H1 (cell line): ENCODE data around the gene WNT5A. TPM values are rescaled to one million over a fixed set of nuclear protein-coding genes. Genes with fewer than 3 reads are reported as not detected.
A peak's percentile ranks its signal among the peaks of the same experiment; 100 is the strongest.

Experiments
- CTCF ChIA-PET: fragments of 300-600 bp; sonication (Branson Sonifier 250); formaldehyde crosslinking; loops from one replicate; lab custom pipeline; 2021; ENCODE audit not compliant: partially characterized antibody; lab: Charles Lee
- POLR2A ChIA-PET: fragments of 300-600 bp; sonication (Branson Sonifier 250); formaldehyde crosslinking; loops from one replicate; lab custom pipeline; 2021; ENCODE audit warnings: inconsistent platforms; ENCODE audit not compliant: partially characterized antibody; lab: Charles Lee
- DNase-seq, 2 experiments: peaks; one replicate each; pipeline versions ENCODE4 v3.0.0 to v3.0.0-alpha.2; 2010 to 2022; ENCODE audit warnings: low spot score in 2 of 2, low read depth in 1 of 2, mixed read lengths in 1 of 2
- FAIRE-seq: peaks from 2 replicates; lab custom pipeline; 2011; peaks lifted over from hg19 to GRCh38; lab: Jason Lieb, UNC
- H2AFZ ChIP-seq: 2 replicates; pipeline ENCODE4 v1.8.1; 2012; ENCODE audit warnings: low read length, inconsistent platforms
- H2AK5ac ChIP-seq: 2 replicates; pipeline ENCODE4 v1.6.1; 2013; ENCODE audit warnings: low read depth, low read length
- H2BK120ac ChIP-seq: replicated peaks from 2 replicates; pipeline ENCODE3; 2013; ENCODE audit warnings: low read depth, low read length, inconsistent platforms
- H2BK12ac ChIP-seq: 2 replicates; pipeline ENCODE4 v1.6.1; 2013; ENCODE audit warnings: low read depth, low read length
- H2BK15ac ChIP-seq: 2 replicates; pipeline ENCODE4 v1.6.1; 2013; ENCODE audit warnings: low read length
- H2BK20ac ChIP-seq: 2 replicates; pipeline ENCODE4 v1.6.1; 2013; ENCODE audit warnings: low read length
- H2BK5ac ChIP-seq: 2 replicates; pipeline ENCODE4 v1.6.1; 2013; ENCODE audit warnings: low read depth, low read length
- H3K14ac ChIP-seq: 2 replicates; pipeline ENCODE4 v1.6.1; 2013; ENCODE audit warnings: inconsistent platforms; ENCODE audit not compliant: insufficient read length
- H3K18ac ChIP-seq: 2 replicates; pipeline ENCODE4 v1.6.1; 2013; ENCODE audit warnings: low read length; ENCODE audit errors: extremely low read depth
- H3K23ac ChIP-seq: 2 replicates; pipeline ENCODE4 v1.6.1; 2013; ENCODE audit warnings: inconsistent platforms; ENCODE audit not compliant: insufficient read length
- H3K23me2 ChIP-seq: 2 replicates; pipeline ENCODE4 v1.6.1; 2013; ENCODE audit warnings: low read depth, low read length
- H3K27ac ChIP-seq: 2 replicates; pipeline ENCODE4 v1.6.1; 2011; ENCODE audit warnings: low read depth, low read length, inconsistent platforms
- H3K27me3 ChIP-seq, 4 experiments: replicated peaks in 1 of 4; 1 replicate in 1 of 4; 2 replicates in 3 of 4; pipeline versions ENCODE4 v1.6.1 to v1.8.1; 2011 to 2013; ENCODE audit warnings: low read length in 3 of 4, mild to moderate bottlenecking in 3 of 4, inconsistent platforms in 2 of 4, mixed read lengths in 2 of 4, moderate library complexity in 1 of 4; ENCODE audit not compliant: control insufficient read depth in 3 of 4, insufficient read depth in 3 of 4; ENCODE audit errors: extremely low read depth in 1 of 4
- H3K36me3 ChIP-seq, 4 experiments: 2 replicates each; pipeline versions ENCODE4 v1.6.1 to v1.8.1; 2011 to 2013; ENCODE audit warnings: mild to moderate bottlenecking in 4 of 4, low read length in 3 of 4, moderate library complexity in 2 of 4, control low read depth in 1 of 4, inconsistent platforms in 1 of 4; ENCODE audit not compliant: insufficient read depth in 4 of 4, control insufficient read depth in 2 of 4
- H3K4ac ChIP-seq: replicated peaks from 2 replicates; pipeline ENCODE3; 2013; ENCODE audit warnings: low read length, low read depth, mixed read lengths, inconsistent platforms; ENCODE audit not compliant: insufficient read length
- H3K4me1 ChIP-seq, 4 experiments: replicated peaks in 1 of 4; 1 replicate in 1 of 4; 2 replicates in 3 of 4; pipeline versions ENCODE4 v1.6.1 to v1.8.1; 2011 to 2013; ENCODE audit warnings: low read length in 3 of 4, inconsistent platforms in 2 of 4, mixed read lengths in 1 of 4; ENCODE audit not compliant: insufficient read depth in 4 of 4, control insufficient read depth in 3 of 4
- H3K4me2 ChIP-seq, 2 experiments: 2 replicates each; pipeline versions ENCODE4 v1.6.1 to v1.8.1; 2011 to 2013; ENCODE audit warnings: low read depth in 2 of 2, low read length in 2 of 2, control low read depth in 1 of 2, inconsistent platforms in 1 of 2, mild to moderate bottlenecking in 1 of 2; ENCODE audit not compliant: insufficient read depth in 1 of 2
- H3K4me3 ChIP-seq, 4 experiments: fragments of 200-600, 300-600 bp in 1 of 4; sonication (generic), shearing (Covaris generic), sonication (Bioruptor Twin) in 1 of 4; 2 replicates each; pipeline versions ENCODE4 v1.5.1 to v1.8.1; 2011 to 2016; ENCODE audit warnings: low read length in 4 of 4, low read depth in 3 of 4, control low read depth in 2 of 4, inconsistent platforms in 2 of 4, mild to moderate bottlenecking in 2 of 4, mixed read lengths in 1 of 4, moderate library complexity in 1 of 4; ENCODE audit not compliant: insufficient read depth in 2 of 4; ENCODE audit errors: extremely low read depth in 1 of 4
- H3K56ac ChIP-seq: replicated peaks from 2 replicates; pipeline ENCODE3; 2013; ENCODE audit warnings: low read depth, mild to moderate bottlenecking, mixed read lengths, low read length, inconsistent platforms; ENCODE audit not compliant: insufficient read length
- H3K79me1 ChIP-seq: 2 replicates; pipeline ENCODE4 v1.6.1; 2013; ENCODE audit warnings: low read depth, low read length, control low read depth
- H3K79me2 ChIP-seq, 2 experiments: 2 replicates each; pipeline versions ENCODE4 v1.6.1 to v1.8.1; 2012 to 2013; ENCODE audit warnings: low read length in 2 of 2, mild to moderate bottlenecking in 2 of 2, inconsistent platforms in 1 of 2; ENCODE audit not compliant: insufficient read depth in 2 of 2, control insufficient read depth in 1 of 2
- H3K9ac ChIP-seq, 4 experiments: replicated peaks in 1 of 4; 1 replicate in 1 of 4; 2 replicates in 3 of 4; pipeline versions ENCODE4 v1.6.1 to v1.8.1; 2011 to 2013; ENCODE audit warnings: low read depth in 3 of 4, low read length in 3 of 4, control low read depth in 2 of 4, mild to moderate bottlenecking in 2 of 4, moderate library complexity in 2 of 4, inconsistent platforms in 1 of 4; ENCODE audit errors: extremely low read depth in 1 of 4
- H3K9me3 ChIP-seq, 2 experiments: 2 replicates each; pipeline versions ENCODE4 v1.6.1 to v1.8.1; 2012 to 2013; ENCODE audit warnings: mild to moderate bottlenecking in 2 of 2, moderate library complexity in 2 of 2, control low read depth in 1 of 2, inconsistent platforms in 1 of 2, low read depth in 1 of 2, low read length in 1 of 2, mixed read lengths in 1 of 2; ENCODE audit not compliant: insufficient read depth in 2 of 2
- H4K20me1 ChIP-seq, 2 experiments: replicated peaks in 1 of 2; 2 replicates each; pipeline versions ENCODE3 to v1.8.1; 2011 to 2013; ENCODE audit warnings: inconsistent platforms in 2 of 2, low read length in 2 of 2, mild to moderate bottlenecking in 1 of 2; ENCODE audit not compliant: insufficient read depth in 2 of 2, control insufficient read depth in 1 of 2
- H4K5ac ChIP-seq: 2 replicates; pipeline ENCODE4 v1.6.1; 2013; ENCODE audit warnings: low read length, low read depth, mixed read lengths, inconsistent platforms; ENCODE audit not compliant: insufficient read length
- H4K8ac ChIP-seq: 2 replicates; pipeline ENCODE4 v1.8.0; 2013; ENCODE audit warnings: mild to moderate bottlenecking, moderate library complexity, low read length, inconsistent platforms; ENCODE audit not compliant: insufficient read depth; ENCODE audit errors: extremely low read depth
- H4K91ac ChIP-seq: replicated peaks from 2 replicates; pipeline ENCODE3; 2013; ENCODE audit warnings: low read length, mixed read lengths, inconsistent platforms; ENCODE audit not compliant: insufficient read length
- CEBPB ChIP-seq: IDR thresholded peaks from 2 replicates; pipeline ENCODE4 v1.6.1; 2012; ENCODE audit warnings: low read depth, low read length
- GABPA ChIP-seq: IDR thresholded peaks from 2 replicates; pipeline ENCODE4 v1.6.1; 2011; ENCODE audit warnings: mild to moderate bottlenecking, low read length, moderate library complexity, borderline replicate concordance; ENCODE audit not compliant: insufficient read depth
- HDAC2 ChIP-seq, 2 experiments: fragments of 300-600 bp in 1 of 2; sonication (generic) in 1 of 2; IDR thresholded peaks; 2 replicates each; pipeline ENCODE4 v1.6.1; 2011 to 2012; ENCODE audit warnings: low read depth in 2 of 2, low read length in 2 of 2, mild to moderate bottlenecking in 2 of 2, moderate library complexity in 2 of 2, borderline replicate concordance in 1 of 2, inconsistent platforms in 1 of 2
- RBBP5 ChIP-seq: IDR thresholded peaks from 2 replicates; pipeline ENCODE4 v1.7.1; 2012; ENCODE audit warnings: low read depth, mild to moderate bottlenecking, inconsistent platforms, low read length, moderate library complexity, borderline replicate concordance
- RXRA ChIP-seq: IDR thresholded peaks from 2 replicates; pipeline ENCODE4 v1.6.1; 2011; ENCODE audit warnings: low read depth, mild to moderate bottlenecking, low read length, moderate library complexity; ENCODE audit not compliant: insufficient read depth
- SP4 ChIP-seq: IDR thresholded peaks from 2 replicates; pipeline ENCODE4 v1.6.1; 2012; ENCODE audit warnings: low read length, inconsistent platforms
- SUZ12 ChIP-seq: fragments of 200-600 bp; sonication (generic); IDR thresholded peaks from 2 replicates; pipeline ENCODE4 v1.6.1; 2012; ENCODE audit warnings: mild to moderate bottlenecking, inconsistent platforms, low read length, moderate library complexity, mixed read lengths
- TAF7 ChIP-seq: optimal IDR thresholded peaks from 2 replicates; pipeline ENCODE3; 2011; ENCODE audit warnings: low read depth, mild to moderate bottlenecking, inconsistent platforms, low read length, moderate library complexity, borderline replicate concordance
- TCF12 ChIP-seq: IDR thresholded peaks from 2 replicates; pipeline ENCODE4 v1.6.1; 2011; ENCODE audit warnings: low read depth, mild to moderate bottlenecking, low read length
- WGBS, 2 experiments: shearing (Covaris generic) in 1 of 2; methylation state at CpG; one replicate each; pipeline versions ENCODE4 v1.1.6 to v1.1.7; 2013 to 2015; ENCODE audit warnings: low lambda C conversion rate in 2 of 2, mixed read lengths in 2 of 2, inconsistent platforms in 1 of 2, low coverage in 1 of 2, missing lambda C conversion rate in 1 of 2; ENCODE audit not compliant: insufficient replicate concordance in 2 of 2, insufficient coverage in 1 of 2, insufficient read length in 1 of 2; ENCODE audit errors: extremely low coverage in 1 of 2, missing lambda C conversion rate in 1 of 2; 5-methylcytosine and 5-hydroxymethylcytosine counted together
- polyA plus RNA-seq, 7 experiments: library from polyadenylated mRNA; depleted of rRNA in 3 of 7; stranded (reverse) in 5 of 7; unstranded in 2 of 7; fragments of >200 nt in 5 of 7; fragments of 200-250 nt in 2 of 7; gene quantifications; 1 replicate in 5 of 7; 2 replicates in 1 of 7; 4 replicates in 1 of 7; pipeline versions ENCODE4 v1.2.1 to v1.2.3, GENCODE V29; 2011 to 2013; ENCODE audit warnings: missing spikeins in 2 of 7, mixed read lengths in 2 of 7
- total RNA-seq: library from RNA; stranded (reverse); fragmentation: NEBNext Ultra II Directional; extraction: Animal tissue kit (Norgen Biotek cat#: 25700); gene quantifications from 2 replicates; pipeline ENCODE4 v1.2.1, GENCODE V29; 2021
- TF ChIP-seq, protein P1 (sequence below): IDR thresholded peaks from 2 replicates; pipeline ENCODE4 v1.6.1; 2012; ENCODE audit warnings: inconsistent platforms
- TF ChIP-seq, protein P2 (sequence below): IDR thresholded peaks from 2 replicates; pipeline ENCODE4 v1.6.1; 2012; ENCODE audit warnings: low read length, inconsistent platforms

Gene WNT5A
- total and polyA plus RNA-seq, 2 of the 8 experiments (the other 6 are each of a cell fraction or from before 2014, with no cell fraction given) = 3.9 to 5.6 TPM

DNA sequence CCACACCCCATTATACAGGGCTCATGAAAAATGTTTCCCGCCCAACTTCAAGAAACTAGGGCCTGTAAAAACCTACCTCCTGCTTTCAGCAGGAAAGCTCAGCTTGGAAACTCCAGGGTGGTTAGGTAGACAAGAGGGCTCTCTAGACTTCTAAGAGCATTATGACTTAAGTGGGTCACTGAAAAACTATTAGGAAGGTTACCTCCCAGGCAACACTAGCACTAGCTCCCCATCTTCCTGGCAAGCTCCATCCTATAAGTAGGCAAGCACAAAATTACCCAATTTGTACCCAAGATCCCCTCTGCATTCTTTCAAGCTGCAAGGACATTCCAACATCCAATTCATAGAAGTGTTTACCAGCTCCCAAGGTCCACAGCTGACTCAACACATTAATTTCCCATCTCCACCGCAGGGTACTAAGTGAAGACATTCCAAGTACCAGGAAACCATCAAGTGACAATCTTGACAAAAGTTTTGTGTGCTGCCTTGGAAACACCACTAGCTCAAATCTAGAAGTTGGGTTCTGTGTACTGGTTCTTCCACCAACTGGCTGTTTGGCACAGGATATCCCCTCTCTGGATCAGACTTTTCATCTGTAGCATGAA is 46.9 kb downstream of the WNT5A start:
- Histone ChIP-seq H2BK12ac (no peak overlapping the region), H4K20me1 (no peaks in the 10 kb centered on the region), H3K79me1 (no peaks in the 10 kb centered on the region), H2AFZ (no peak overlapping the region), H3K9ac (no peak overlapping the region), H3K23me2 (no peaks in the 10 kb centered on the region), H3K27ac (no peak overlapping the region), H3K79me2 (no peaks in the 10 kb centered on the region), H3K4ac (no peak overlapping the region), H4K5ac (no peak overlapping the region), H3K4me1 (no peaks in the 10 kb centered on the region), H3K56ac (no peak overlapping the region), H2BK20ac (no peak overlapping the region), H2BK5ac (no peak overlapping the region), H4K91ac (no peak overlapping the region), H3K4me2 (no peak overlapping the region), H4K8ac (no peak overlapping the region), H3K27me3 (no peaks in the 10 kb centered on the region; a peak in 1 of 7 replicates), H2AK5ac (no peak overlapping the region), H3K14ac (no peak overlapping the region), H3K18ac (no peak overlapping the region), H3K4me3 (no peak overlapping the region), H2BK120ac (no peak overlapping the region), H3K23ac (no peak overlapping the region), H3K36me3 (no peaks in the 10 kb centered on the region), H2BK15ac (no peak overlapping the region), H3K9me3 (no peaks in the 10 kb centered on the region)
- DNase-seq (peak in 1 of 2 experiments; percentile 29), FAIRE-seq (no peak)
- ChIA-PET POLR2A (no interaction called here), CTCF (interaction anchor here (0.6 to 1.2 kb wide), 4 partner anchors 236 to 589 kb away, joined by 3 to 4 read pairs (median 3); no protein-coding TSS in a partner anchor)
- WGBS, 2 experiments = 85% methylated on average over 2 of the region's 2 CpGs; no CpG with 5 or more reads in 1 of the 2 experiments
- TF ChIP-seq CEBPB (no peak), RBBP5 (no peak), SP4 (no peak), TCF12 (no peak), GABPA (no peak), TAF7 (no peak), SUZ12 (no peak), HDAC2 (IDR thresholded peaks at IDR 0.05; ENCODE audit: borderline replicate concordance in 1 of 2, low read depth in 2 of 2, low read length in 2 of 2) (no peak), RXRA (no peak)
- TF ChIP-seq, protein P1, sequence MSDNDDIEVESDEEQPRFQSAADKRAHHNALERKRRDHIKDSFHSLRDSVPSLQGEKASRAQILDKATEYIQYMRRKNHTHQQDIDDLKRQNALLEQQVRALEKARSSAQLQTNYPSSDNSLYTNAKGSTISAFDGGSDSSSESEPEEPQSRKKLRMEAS = no peak
- TF ChIP-seq, protein P2, sequence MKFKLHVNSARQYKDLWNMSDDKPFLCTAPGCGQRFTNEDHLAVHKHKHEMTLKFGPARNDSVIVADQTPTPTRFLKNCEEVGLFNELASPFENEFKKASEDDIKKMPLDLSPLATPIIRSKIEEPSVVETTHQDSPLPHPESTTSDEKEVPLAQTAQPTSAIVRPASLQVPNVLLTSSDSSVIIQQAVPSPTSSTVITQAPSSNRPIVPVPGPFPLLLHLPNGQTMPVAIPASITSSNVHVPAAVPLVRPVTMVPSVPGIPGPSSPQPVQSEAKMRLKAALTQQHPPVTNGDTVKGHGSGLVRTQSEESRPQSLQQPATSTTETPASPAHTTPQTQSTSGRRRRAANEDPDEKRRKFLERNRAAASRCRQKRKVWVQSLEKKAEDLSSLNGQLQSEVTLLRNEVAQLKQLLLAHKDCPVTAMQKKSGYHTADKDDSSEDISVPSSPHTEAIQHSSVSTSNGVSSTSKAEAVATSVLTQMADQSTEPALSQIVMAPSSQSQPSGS = no peak
